Fibroblast of lung (primary cell): Measurements from ENCODE around the gene TKFC. TPM values are rescaled to one million over a fixed set of nuclear protein-coding genes. Genes with fewer than 3 reads are reported as not detected.
A peak's percentile ranks its signal among the peaks of the same experiment; 100 is the strongest.

Experiments used
- DNase-seq, 2 donors: peaks; one replicate each; pipeline versions ENCODE4 v3.0.0 to v3.0.0-alpha.2; 2010; ENCODE audit warnings: low read depth in 2 of 2
- H2AFZ ChIP-seq: 2 replicates; pipeline ENCODE4 v1.5.1; 2012; ENCODE audit warnings: low read length, control low read depth, inconsistent platforms
- H3K27ac ChIP-seq: 2 replicates; pipeline ENCODE4 v1.5.1; 2011; ENCODE audit warnings: low read length, control low read depth; ENCODE audit not compliant: insufficient read depth
- H3K27me3 ChIP-seq: 2 replicates; pipeline ENCODE4 v1.5.1; 2011; ENCODE audit warnings: mild to moderate bottlenecking, low read length; ENCODE audit not compliant: control insufficient read depth, insufficient read depth
- H3K36me3 ChIP-seq: 2 replicates; pipeline ENCODE4 v1.5.1; 2011; ENCODE audit warnings: low read length; ENCODE audit not compliant: control insufficient read depth, insufficient read depth
- H3K4me1 ChIP-seq: 2 replicates; pipeline ENCODE4 v1.5.1; 2011; ENCODE audit warnings: low read length; ENCODE audit not compliant: control insufficient read depth, insufficient read depth; ENCODE audit errors: extremely low read depth
- H3K4me2 ChIP-seq: 2 replicates; pipeline ENCODE4 v1.5.1; 2011; ENCODE audit warnings: low read length, control low read depth; ENCODE audit not compliant: insufficient read depth; ENCODE audit errors: extremely low read depth
- H3K4me3 ChIP-seq, 4 experiments: fragments of 200-600 bp in 1 of 4; sonication (generic) in 1 of 4; replicated peaks in 1 of 4; 2 replicates each; pipeline ENCODE4 v1.5.1; 2011 to 2016; ENCODE audit warnings: low read length in 4 of 4, low read depth in 3 of 4, mild to moderate bottlenecking in 3 of 4, control low read depth in 2 of 4, inconsistent platforms in 1 of 4, mixed read lengths in 1 of 4; ENCODE audit not compliant: insufficient read depth in 1 of 4; ENCODE audit errors: control extremely low read depth in 1 of 4
- H3K79me2 ChIP-seq: 2 replicates; pipeline ENCODE4 v1.5.1; 2012; ENCODE audit warnings: mild to moderate bottlenecking, low read length, inconsistent platforms; ENCODE audit not compliant: control insufficient read depth, insufficient read depth
- H3K9ac ChIP-seq: 2 replicates; pipeline ENCODE4 v1.5.1; 2011; ENCODE audit warnings: mild to moderate bottlenecking, low read length, control low read depth; ENCODE audit not compliant: insufficient read depth
- H3K9me3 ChIP-seq: 2 replicates; pipeline ENCODE4 v1.5.1; 2012; ENCODE audit warnings: low read depth, low read length; ENCODE audit not compliant: control insufficient read depth, insufficient read depth
- H4K20me1 ChIP-seq: 2 replicates; pipeline ENCODE4 v1.5.1; 2011; ENCODE audit warnings: low read length; ENCODE audit not compliant: control insufficient read depth, insufficient read depth; ENCODE audit errors: extremely low read depth
- EZH2 ChIP-seq: IDR thresholded peaks from 2 replicates; pipeline ENCODE4 v1.5.1; 2012; ENCODE audit warnings: low read length, control low read depth, mild to moderate bottlenecking; ENCODE audit errors: missing control alignments
- polyA plus RNA-seq, 2 donors: library from polyadenylated mRNA; depleted of rRNA in 1 of 2; stranded (reverse) in 1 of 2; unstranded in 1 of 2; fragments of >200 nt; gene quantifications; 2 replicates each; pipeline ENCODE4 v1.2.1, GENCODE V29; 2011 to 2012; ENCODE audit warnings: missing spikeins in 1 of 2
- total RNA-seq: library from RNA; depleted of rRNA; stranded (reverse); fragments of >200 nt; gene quantifications from 2 replicates; pipeline ENCODE4 v1.2.1, GENCODE V29; 2014
- TF ChIP-seq, protein P1 (sequence below), 2 donors: IDR thresholded peaks in 1 of 2; conservative IDR thresholded peaks in 1 of 2; 1 replicate in 1 of 2; 2 replicates in 1 of 2; pipeline ENCODE4 v1.5.1; 2011 to 2012; ENCODE audit warnings: low read length in 2 of 2, control low read depth in 1 of 2, inconsistent platforms in 1 of 2, low read depth in 1 of 2, mild to moderate bottlenecking in 1 of 2

TKFC gene
- total and polyA plus RNA-seq, 2 donors (not counting 1 experiment from before 2014, with no cell fraction given) = 11.5 to 27.1 TPM

DNA sequence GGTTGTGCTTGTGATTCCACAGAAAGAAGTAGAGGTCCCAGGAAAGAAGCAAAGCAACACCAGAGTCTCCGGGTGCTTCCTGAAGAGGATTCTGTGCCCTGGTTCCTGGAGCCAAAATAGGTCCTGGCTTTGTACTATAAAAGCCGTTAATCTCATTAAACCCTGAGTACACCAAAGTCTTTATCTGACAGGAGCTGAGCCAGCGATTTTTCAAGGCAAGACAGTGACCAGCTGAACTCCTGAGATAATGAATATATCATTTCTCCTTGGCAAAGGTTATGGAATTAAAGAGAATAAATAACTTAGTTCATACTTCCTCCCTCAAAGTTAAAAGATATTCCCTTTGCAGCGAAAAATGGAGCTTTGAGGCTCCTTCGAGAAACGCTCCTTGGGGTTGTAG lies 34.4 kb downstream of the TKFC start:
- no peak for DNase-seq
- no peaks in the 10 kb centered on the region for H4K20me1 ChIP-seq
- H3K4me2 ChIP-seq = no peak overlapping the region
- H3K9me3 ChIP-seq = no peaks in the 10 kb centered on the region
- H3K4me1 ChIP-seq = peaks cover 23% of the 10 kb centered on the region
- H3K27me3 ChIP-seq = no peaks in the 10 kb centered on the region
- H3K9ac ChIP-seq = no peak overlapping the region
- H3K36me3 ChIP-seq = peaks cover 17% of the 10 kb centered on the region
- no peak overlapping the region for H2AFZ ChIP-seq
- peaks cover 19% of the 10 kb centered on the region for H3K79me2 ChIP-seq
- H3K4me3 ChIP-seq = no peak overlapping the region
- TF ChIP-seq EZH2 = no peak
- TF ChIP-seq, protein P1, sequence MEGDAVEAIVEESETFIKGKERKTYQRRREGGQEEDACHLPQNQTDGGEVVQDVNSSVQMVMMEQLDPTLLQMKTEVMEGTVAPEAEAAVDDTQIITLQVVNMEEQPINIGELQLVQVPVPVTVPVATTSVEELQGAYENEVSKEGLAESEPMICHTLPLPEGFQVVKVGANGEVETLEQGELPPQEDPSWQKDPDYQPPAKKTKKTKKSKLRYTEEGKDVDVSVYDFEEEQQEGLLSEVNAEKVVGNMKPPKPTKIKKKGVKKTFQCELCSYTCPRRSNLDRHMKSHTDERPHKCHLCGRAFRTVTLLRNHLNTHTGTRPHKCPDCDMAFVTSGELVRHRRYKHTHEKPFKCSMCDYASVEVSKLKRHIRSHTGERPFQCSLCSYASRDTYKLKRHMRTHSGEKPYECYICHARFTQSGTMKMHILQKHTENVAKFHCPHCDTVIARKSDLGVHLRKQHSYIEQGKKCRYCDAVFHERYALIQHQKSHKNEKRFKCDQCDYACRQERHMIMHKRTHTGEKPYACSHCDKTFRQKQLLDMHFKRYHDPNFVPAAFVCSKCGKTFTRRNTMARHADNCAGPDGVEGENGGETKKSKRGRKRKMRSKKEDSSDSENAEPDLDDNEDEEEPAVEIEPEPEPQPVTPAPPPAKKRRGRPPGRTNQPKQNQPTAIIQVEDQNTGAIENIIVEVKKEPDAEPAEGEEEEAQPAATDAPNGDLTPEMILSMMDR (conservative IDR thresholded peaks at IDR 0.05 in 1 of 2, IDR thresholded peaks at IDR 0.05 in 1 of 2; ENCODE audit: low read depth in 1 of 2, low read length in 2 of 2) = no peak
- H3K27ac ChIP-seq = no peak overlapping the region

DNA sequence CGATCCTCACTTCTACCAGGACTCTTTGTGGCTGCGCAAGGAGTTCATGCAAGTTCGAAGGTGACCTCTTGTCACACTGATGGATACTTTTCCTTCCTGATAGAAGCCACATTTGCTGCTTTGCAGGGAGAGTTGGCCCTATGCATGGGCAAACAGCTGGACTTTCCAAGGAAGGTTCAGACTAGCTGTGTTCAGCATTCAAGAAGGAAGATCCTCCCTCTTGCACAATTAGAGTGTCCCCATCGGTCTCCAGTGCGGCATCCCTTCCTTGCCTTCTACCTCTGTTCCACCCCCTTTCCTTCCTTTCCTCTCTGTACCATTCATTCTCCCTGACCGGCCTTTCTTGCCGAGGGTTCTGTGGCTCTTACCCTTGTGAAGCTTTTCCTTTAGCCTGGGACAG lies 35.6 kb downstream of the TKFC start:
- Histone ChIP-seq H3K9ac (no peak overlapping the region), H3K9me3 (no peaks in the 10 kb centered on the region), H3K27me3 (no peaks in the 10 kb centered on the region), H3K79me2 (peaks cover 8% of the 10 kb centered on the region), H3K27ac (peak overlapping the region; percentile 92), H3K4me1 (peaks cover 19% of the 10 kb centered on the region), H3K4me2 (no peak overlapping the region), H3K36me3 (peaks cover 17% of the 10 kb centered on the region), H4K20me1 (no peaks in the 10 kb centered on the region), H3K4me3 (no peak overlapping the region), H2AFZ (no peak overlapping the region)
- no peak for DNase-seq
- TF ChIP-seq EZH2 = no peak
- TF ChIP-seq, protein P1 (conservative IDR thresholded peaks at IDR 0.05 in 1 of 2, IDR thresholded peaks at IDR 0.05 in 1 of 2; ENCODE audit: low read depth in 1 of 2, low read length in 2 of 2) = no peak

DNA sequence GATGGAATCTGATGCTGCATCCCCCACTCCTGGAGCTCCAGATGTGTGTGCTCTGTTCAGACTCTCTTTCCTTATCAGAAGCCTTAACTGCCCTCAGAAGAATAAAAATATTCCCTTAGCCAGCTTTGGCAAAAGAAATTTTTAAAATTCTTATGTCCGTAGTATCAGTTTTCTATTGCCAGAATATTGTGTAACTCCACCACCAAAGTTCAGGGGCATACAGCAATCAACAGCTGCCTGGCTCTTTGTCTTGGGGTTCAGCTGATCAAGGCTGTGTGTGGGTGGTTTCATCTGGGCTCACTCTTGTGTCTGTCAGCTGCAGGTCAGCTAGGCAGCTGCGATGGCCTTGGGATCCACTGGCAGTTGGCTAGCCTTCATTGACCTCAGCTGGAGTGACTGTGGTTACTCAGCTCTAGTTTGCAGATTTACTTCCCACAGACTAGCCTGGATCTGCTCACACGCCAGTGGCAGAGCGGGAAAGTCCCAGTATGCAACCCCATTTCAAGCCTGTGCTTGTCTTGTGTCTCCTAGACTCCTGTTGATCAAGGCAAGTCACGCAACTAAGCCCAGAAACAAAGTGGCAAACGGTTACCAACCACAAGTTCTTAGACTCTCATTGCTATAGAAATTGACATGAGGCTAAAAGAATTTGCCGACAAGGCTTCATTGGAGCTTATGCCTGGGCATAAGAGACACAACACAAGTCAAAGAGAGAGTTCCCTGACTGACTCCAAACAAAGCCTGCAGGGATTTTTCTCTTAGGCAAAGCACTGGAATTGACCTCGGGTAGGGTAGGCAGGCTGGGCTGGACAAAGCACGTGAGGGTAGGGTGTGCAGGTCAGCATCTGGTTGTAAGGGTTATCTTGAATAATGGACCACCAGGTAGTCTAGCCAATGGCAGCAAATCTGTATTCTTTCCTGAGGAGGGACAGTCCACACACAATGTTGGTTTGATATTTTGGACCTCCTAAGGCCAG lies 36.6 kb downstream of the TKFC start:
- Histone ChIP-seq H3K79me2 (no peaks in the 10 kb centered on the region), H4K20me1 (no peaks in the 10 kb centered on the region), H3K9ac (no peak overlapping the region), H3K4me3 (no peak overlapping the region), H3K36me3 (peaks cover 14% of the 10 kb centered on the region), H3K9me3 (no peaks in the 10 kb centered on the region), H2AFZ (no peak overlapping the region), H3K4me2 (peak overlapping the region; percentile 32), H3K27ac (peak overlapping the region; percentile 92), H3K27me3 (no peaks in the 10 kb centered on the region), H3K4me1 (peaks cover 19% of the 10 kb centered on the region)
- TF ChIP-seq EZH2 = no peak
- TF ChIP-seq, protein P1 (conservative IDR thresholded peaks at IDR 0.05 in 1 of 2, IDR thresholded peaks at IDR 0.05 in 1 of 2; ENCODE audit: low read depth in 1 of 2, low read length in 2 of 2) = no peak
- DNase-seq = peak; percentile 93 to 96
